ENCODE data around the gene ABCG8.
A peak's percentile ranks its signal among the peaks of the same experiment; 100 is the strongest.

Gene ABCG8

GRCh38 chr2:43831543-43832294 lies 7.1 kb upstream of the ABCG8 start:
- Histone ChIP-seq H3K36me3 (ENCODE audit: low read depth) (no peaks in the 10 kb centered on the region), H3K4me1 (ENCODE audit: insufficient read depth, poor library complexity, severe bottlenecking) (no peaks in the 10 kb centered on the region), H3K4me3 (ENCODE audit: severe bottlenecking) (no peak overlapping the region), H3K9me3 (ENCODE audit: severe bottlenecking) (no peaks in the 10 kb centered on the region), H3K27ac (ENCODE audit: poor library complexity, severe bottlenecking) (no peak overlapping the region), H3K27me3 (ENCODE audit: insufficient read depth, poor library complexity, severe bottlenecking) (peaks cover 13% of the 10 kb centered on the region)
- no peak for DNase-seq (ENCODE audit: low spot score)
- no peak for TF ChIP-seq CTCF (IDR thresholded peaks at IDR 0.05; ENCODE audit: poor library complexity, severe bottlenecking)
- peak; percentile 54 for ATAC-seq (ENCODE audit: low read depth)

- Histone ChIP-seq H3K27me3 (ENCODE audit: insufficient read depth, poor library complexity, severe bottlenecking) (peaks cover 13% of the 10 kb centered on the region), H3K4me3 (ENCODE audit: severe bottlenecking) (no peak overlapping the region), H3K4me1 (ENCODE audit: insufficient read depth, poor library complexity, severe bottlenecking) (no peaks in the 10 kb centered on the region), H3K27ac (ENCODE audit: poor library complexity, severe bottlenecking) (no peak overlapping the region), H3K9me3 (ENCODE audit: severe bottlenecking) (no peaks in the 10 kb centered on the region), H3K36me3 (ENCODE audit: low read depth) (no peaks in the 10 kb centered on the region)
- DNase-seq (ENCODE audit: low spot score) (no peak), ATAC-seq (ENCODE audit: low read depth) (no peak)
- TF ChIP-seq CTCF (IDR thresholded peaks at IDR 0.05; ENCODE audit: poor library complexity, severe bottlenecking): no peak
Observed at GRCh38 chr2:43832457-43832856, 6.3 kb upstream of the ABCG8 start.

GRCh38 chr2:43837033-43837432 lies 1.7 kb upstream of the ABCG8 start:
- no peak overlapping the region for H3K4me3 ChIP-seq (ENCODE audit: severe bottlenecking)
- H3K27ac ChIP-seq (ENCODE audit: poor library complexity, severe bottlenecking): no peak overlapping the region
- no peaks in the 10 kb centered on the region for H3K27me3 ChIP-seq (ENCODE audit: insufficient read depth, poor library complexity, severe bottlenecking)
- no peaks in the 10 kb centered on the region for H3K4me1 ChIP-seq (ENCODE audit: insufficient read depth, poor library complexity, severe bottlenecking)
- H3K9me3 ChIP-seq (ENCODE audit: severe bottlenecking): no peaks in the 10 kb centered on the region
- H3K36me3 ChIP-seq (ENCODE audit: low read depth): no peaks in the 10 kb centered on the region
- no peak for TF ChIP-seq CTCF (IDR thresholded peaks at IDR 0.05; ENCODE audit: poor library complexity, severe bottlenecking)
- no peak for ATAC-seq (ENCODE audit: low read depth)
- no peak for DNase-seq (ENCODE audit: low spot score)

GRCh38 chr2:43837831-43838559 lies 776 bp upstream of the ABCG8 start:
- TF ChIP-seq CTCF (IDR thresholded peaks at IDR 0.05; ENCODE audit: poor library complexity, severe bottlenecking): no peak
- H3K4me1 ChIP-seq (ENCODE audit: insufficient read depth, poor library complexity, severe bottlenecking): no peaks in the 10 kb centered on the region

More at GRCh38 chr2:43837831-43838559, 776 bp upstream of the ABCG8 start:
- H3K36me3 ChIP-seq (ENCODE audit: low read depth): no peaks in the 10 kb centered on the region
- H3K9me3 ChIP-seq (ENCODE audit: severe bottlenecking): no peaks in the 10 kb centered on the region
- no peak for ATAC-seq (ENCODE audit: low read depth)
- DNase-seq (ENCODE audit: low spot score): no peak
- no peak overlapping the region for H3K27ac ChIP-seq (ENCODE audit: poor library complexity, severe bottlenecking)
- no peak overlapping the region for H3K4me3 ChIP-seq (ENCODE audit: severe bottlenecking)
- no peaks in the 10 kb centered on the region for H3K27me3 ChIP-seq (ENCODE audit: insufficient read depth, poor library complexity, severe bottlenecking)
